ACC112 (cell line): ENCODE measurements around the gene ASB2.
A peak's percentile ranks its signal among the peaks of the same experiment; 100 is the strongest.

Experiments used
- H2AFZ ChIP-seq: fragments of 200-600 bp; sonication (generic); one replicate; pipeline ENCODE4 v1.6.0; 2017; ENCODE audit warnings: antibody characterized with exemption, low read length; ENCODE audit not compliant: unreplicated experiment
- H3K27ac ChIP-seq: fragments of 200-600 bp; sonication (generic); 2 replicates; pipeline ENCODE4 v1.5.1; 2014; ENCODE audit warnings: low read depth, mild to moderate bottlenecking, antibody characterized with exemption, low read length, moderate library complexity
- H3K27me3 ChIP-seq: fragments of 200-600 bp; sonication (generic); 2 replicates; pipeline ENCODE4 v1.6.1; 2014; ENCODE audit warnings: mild to moderate bottlenecking, antibody characterized with exemption, low read length, moderate library complexity, mixed read lengths; ENCODE audit not compliant: insufficient read depth
- H3K36me3 ChIP-seq: fragments of 200-600 bp; sonication (generic); 2 replicates; pipeline ENCODE4 v1.6.1; 2016; ENCODE audit warnings: mild to moderate bottlenecking, antibody characterized with exemption, low read length, moderate library complexity, mixed read lengths; ENCODE audit not compliant: insufficient read depth
- H3K4me1 ChIP-seq: fragments of 200-600 bp; sonication (generic); one replicate; pipeline ENCODE4 v1.6.1; 2016; ENCODE audit warnings: low read length, mixed read lengths; ENCODE audit not compliant: insufficient read depth, unreplicated experiment, control insufficient read depth
- H3K4me3 ChIP-seq: fragments of 200-600 bp; sonication (generic); 2 replicates; pipeline ENCODE4 v1.5.1; 2014; ENCODE audit warnings: mild to moderate bottlenecking, low read depth, low read length
- H3K79me2 ChIP-seq: fragments of 200-600 bp; sonication (generic); one replicate; pipeline ENCODE4 v1.6.0; 2016; ENCODE audit warnings: low read length; ENCODE audit not compliant: control insufficient read depth, unreplicated experiment, insufficient read depth

The ASB2 gene

DNA sequence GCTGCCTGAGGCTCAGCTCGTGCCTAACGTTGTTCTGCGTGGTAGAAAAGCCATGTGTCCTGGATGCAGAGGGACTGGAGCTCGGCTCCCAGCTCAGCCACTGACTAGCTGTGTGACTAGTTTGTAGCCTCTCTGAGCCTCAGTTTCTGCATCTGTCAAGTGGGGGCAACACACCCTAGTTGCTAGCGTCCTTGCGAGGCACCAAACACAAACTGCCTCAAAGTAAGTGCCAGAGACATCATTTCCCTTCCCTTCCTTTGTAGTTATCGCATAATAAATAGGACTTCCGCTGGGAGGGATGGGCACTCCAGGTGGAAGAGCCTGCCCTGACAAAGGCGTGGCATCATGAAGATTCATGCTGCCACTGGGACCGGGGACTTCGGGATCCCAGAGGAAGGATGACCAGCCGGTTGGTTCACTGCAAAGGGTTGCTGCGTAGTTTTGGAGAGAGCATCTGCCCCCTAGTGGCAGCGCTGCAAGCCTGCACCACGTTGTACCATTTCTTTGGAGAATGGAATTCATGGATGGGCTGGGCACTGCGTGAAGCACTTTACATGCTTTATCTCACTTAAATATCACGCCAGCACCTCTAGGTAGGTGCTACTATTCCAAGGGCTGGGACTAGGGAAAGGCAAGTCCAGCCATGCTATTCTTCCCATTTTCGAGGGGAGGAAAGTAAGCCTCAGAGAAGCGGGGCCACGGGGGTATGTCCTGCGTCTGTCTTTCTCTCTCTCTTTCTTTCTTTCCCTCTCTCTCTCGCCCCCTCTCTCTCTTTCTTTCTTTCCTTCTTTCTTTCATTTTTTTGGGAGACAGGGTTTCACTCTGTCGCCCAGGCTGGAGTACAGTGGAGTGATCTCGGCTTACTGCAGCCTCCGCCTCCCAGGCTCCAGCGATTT lies 25.4 kb upstream of the ASB2 start:
- Histone ChIP-seq H3K27me3 (peaks cover 5% of the 10 kb centered on the region; the same call in 1 of the 2 replicates), H2AFZ (no peak overlapping the region), H3K27ac (no peak overlapping the region), H3K36me3 (no peaks in the 10 kb centered on the region), H3K79me2 (no peaks in the 10 kb centered on the region), H3K4me3 (no peak overlapping the region), H3K4me1 (peaks cover 7% of the 10 kb centered on the region)

DNA sequence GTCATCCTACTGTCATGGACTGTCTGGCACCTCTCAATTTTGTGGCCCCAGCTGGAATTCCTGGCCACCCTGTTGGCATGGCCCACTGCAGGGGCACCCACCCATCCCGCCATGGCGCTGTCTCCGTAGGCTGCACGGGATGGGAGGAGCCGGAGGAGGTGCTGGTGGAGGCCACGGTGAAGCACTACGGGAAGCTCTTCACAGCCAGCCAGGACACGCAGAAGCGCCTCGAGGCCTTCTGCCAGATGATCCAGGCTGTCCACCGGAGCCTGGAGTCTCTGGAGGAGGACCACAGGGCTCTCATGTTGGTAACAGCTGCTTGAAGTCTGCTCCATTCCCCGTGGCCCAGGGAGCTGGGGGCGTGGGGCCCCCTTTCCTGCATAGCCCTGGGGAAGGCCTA lies 24.6 kb upstream of the ASB2 start:
- H3K27me3 ChIP-seq = peaks cover 5% of the 10 kb centered on the region; the same call in 1 of the 2 replicates
- peaks cover 7% of the 10 kb centered on the region for H3K4me1 ChIP-seq
- H2AFZ ChIP-seq = no peak overlapping the region
- H3K4me3 ChIP-seq = no peak overlapping the region
- H3K36me3 ChIP-seq = no peaks in the 10 kb centered on the region
- no peaks in the 10 kb centered on the region for H3K79me2 ChIP-seq
- no peak overlapping the region for H3K27ac ChIP-seq

DNA sequence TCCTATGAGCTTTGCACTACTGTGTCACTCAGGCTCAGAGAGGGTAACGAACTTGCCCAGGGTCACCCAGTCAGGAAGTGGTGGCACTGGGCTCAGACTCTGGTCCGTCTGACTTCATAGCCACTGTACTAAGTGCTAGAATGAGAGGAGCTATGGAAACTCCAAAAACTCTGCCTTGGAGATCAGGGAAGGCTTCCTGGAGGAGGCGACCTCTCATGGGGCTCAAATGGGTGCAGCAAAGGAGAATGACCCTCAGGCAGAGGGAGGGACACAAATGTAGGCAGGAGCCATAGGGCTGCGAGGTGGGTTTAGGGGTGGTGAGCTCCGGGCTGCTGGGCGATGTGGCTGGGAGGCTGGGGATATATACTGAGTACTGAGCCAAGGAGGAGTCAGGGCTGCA lies 23.9 kb upstream of the ASB2 start:
- Histone ChIP-seq H3K79me2 (no peaks in the 10 kb centered on the region), H2AFZ (no peak overlapping the region), H3K4me3 (no peak overlapping the region), H3K27me3 (peaks cover 5% of the 10 kb centered on the region; the same call in 1 of the 2 replicates), H3K36me3 (no peaks in the 10 kb centered on the region), H3K27ac (no peak overlapping the region), H3K4me1 (peaks cover 8% of the 10 kb centered on the region)

DNA sequence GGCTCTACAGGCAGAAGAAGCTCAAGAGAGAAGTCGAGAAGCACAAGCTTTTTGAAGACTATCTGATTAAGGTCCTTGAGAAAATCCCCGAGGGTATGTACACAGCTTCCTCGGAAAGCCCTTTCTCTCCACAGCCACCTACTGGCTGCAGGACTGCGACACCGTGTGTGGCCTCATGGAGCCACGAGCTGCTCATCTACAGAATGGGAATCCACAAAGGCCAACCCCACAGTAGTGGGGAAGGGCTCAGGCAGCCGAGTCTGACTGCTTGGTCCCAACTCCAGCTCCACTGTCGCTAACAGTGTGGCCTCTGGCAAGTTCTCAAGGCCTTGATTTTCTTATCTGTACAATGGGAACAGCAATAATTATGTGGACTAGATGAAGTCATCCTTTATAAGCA lies 23.2 kb upstream of the ASB2 start:
- Histone ChIP-seq H3K36me3 (no peaks in the 10 kb centered on the region), H3K4me1 (peaks cover 15% of the 10 kb centered on the region), H2AFZ (no peak overlapping the region), H3K4me3 (no peak overlapping the region), H3K27ac (no peak overlapping the region), H3K27me3 (peaks cover 5% of the 10 kb centered on the region; the same call in 1 of the 2 replicates), H3K79me2 (no peaks in the 10 kb centered on the region)

DNA sequence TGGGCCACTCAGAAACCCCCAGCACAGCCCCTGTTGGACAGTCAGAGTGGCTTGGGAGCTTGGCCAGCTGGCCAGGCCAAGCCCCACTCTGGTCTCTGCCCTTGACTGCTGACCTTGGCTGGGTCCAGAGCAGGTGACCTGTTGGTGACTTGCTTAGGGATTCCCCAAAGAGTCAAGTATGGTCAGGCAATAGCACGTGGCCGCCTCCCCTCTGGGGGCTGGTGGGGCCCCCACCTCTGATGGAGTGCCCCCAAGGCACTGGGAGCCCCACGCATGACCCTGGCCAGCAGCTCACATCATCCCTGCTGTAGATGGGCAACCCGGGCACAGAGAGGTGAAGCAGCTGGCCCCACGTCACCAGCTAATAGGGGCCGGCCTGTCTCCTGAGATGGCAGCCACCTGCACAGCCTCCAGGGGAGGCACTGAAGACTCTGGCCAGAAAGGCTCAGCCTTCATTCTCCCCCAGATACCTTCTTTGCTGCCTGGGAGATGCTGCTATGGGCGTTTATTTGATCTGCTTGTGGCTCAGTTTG lies 22.6 kb upstream of the ASB2 start:
- H3K27ac ChIP-seq = no peak overlapping the region
- H3K27me3 ChIP-seq = peaks cover 5% of the 10 kb centered on the region; the same call in 1 of the 2 replicates
- H2AFZ ChIP-seq = no peak overlapping the region
- no peaks in the 10 kb centered on the region for H3K79me2 ChIP-seq
- no peaks in the 10 kb centered on the region for H3K36me3 ChIP-seq
- H3K4me1 ChIP-seq = peaks cover 19% of the 10 kb centered on the region
- no peak overlapping the region for H3K4me3 ChIP-seq

DNA sequence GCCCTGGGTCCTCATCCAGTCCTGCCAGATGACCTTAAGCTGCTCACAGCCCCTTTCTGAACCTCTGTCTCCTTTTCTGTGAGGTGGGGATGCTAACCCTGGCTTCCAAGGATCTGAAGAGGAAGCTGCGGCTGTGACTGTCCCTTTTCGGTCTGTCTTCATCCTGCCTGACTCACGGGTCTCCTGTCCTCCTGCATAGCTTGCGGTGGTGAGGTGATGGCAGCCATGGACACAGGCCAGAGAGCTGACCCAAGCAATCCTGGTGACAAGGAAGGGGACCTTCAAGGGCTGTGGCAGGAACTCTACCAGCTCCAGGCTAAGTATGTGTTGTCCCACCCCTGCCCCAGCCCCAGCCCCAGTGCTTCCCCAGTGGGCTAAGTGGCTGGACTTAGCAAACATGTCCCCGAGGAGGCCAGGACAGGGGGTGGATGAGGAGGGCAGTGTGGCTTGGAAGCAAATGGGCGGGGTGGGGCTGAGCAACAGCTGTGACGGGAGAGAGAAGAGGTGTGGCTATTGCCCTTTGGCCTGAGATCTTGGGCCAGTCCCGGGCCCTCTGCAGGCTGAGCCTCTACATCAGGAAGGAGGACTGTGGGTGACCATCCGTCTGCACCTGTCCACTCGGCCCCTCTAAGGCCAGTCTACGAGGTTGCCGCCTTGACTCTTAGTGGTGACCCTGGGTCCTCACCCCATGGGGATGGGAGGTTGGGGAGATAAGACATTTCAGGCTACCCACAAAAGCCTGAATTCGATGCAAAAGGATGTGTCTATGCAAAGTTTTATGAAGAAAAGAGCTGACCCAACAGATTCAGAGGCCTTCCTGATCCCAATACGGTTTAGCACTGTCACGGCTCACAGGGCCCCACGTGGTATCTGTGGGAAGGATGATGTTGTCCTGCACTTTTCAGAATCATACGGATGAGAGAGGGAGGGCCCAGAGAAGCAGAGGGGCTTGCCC lies 21.8 kb upstream of the ASB2 start:
- H3K27ac ChIP-seq = no peak overlapping the region
- peaks cover 5% of the 10 kb centered on the region; the same call in 1 of the 2 replicates for H3K27me3 ChIP-seq
- peaks cover 19% of the 10 kb centered on the region for H3K4me1 ChIP-seq
- no peaks in the 10 kb centered on the region for H3K79me2 ChIP-seq
- H2AFZ ChIP-seq = no peak overlapping the region
- no peaks in the 10 kb centered on the region for H3K36me3 ChIP-seq
- no peak overlapping the region for H3K4me3 ChIP-seq

DNA sequence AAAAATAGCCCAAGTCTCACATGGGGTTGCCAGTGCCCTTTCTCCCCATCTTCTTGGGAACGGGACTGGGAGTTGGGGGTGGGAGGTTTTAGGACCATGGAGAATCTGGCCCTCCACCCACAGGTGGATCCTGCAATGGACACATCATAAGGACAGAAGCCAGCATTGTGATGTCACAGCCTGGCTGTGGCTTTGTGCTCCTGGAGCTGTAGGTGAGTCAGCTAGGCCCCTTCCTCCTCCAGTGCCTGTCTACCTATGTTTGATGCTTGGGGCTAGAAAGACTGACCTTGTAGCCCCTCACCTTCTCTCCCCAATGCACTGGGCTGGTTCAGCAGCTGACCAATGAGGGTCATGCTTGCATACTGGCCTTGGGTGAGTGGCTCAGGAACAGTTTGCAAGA lies 20.7 kb upstream of the ASB2 start, which contains the start of gene CCDC197:
CCDC197 (plus strand) TSS at position 220 of the 400 bp plus-strand sequence. CDS start 831 bp downstream, outside the sequence.
- H3K79me2 ChIP-seq = no peaks in the 10 kb centered on the region
- H2AFZ ChIP-seq = no peak within 1 kb of the TSS
- H3K27ac ChIP-seq = no peak within 1 kb of the TSS
- H3K36me3 ChIP-seq = no peaks in the 10 kb centered on the region
- peaks cover 5% of the 10 kb centered on the region; the same call in 1 of the 2 replicates for H3K27me3 ChIP-seq
- no peak within 1 kb of the TSS for H3K4me3 ChIP-seq
- H3K4me1 ChIP-seq = peaks cover 19% of the 10 kb centered on the region

DNA sequence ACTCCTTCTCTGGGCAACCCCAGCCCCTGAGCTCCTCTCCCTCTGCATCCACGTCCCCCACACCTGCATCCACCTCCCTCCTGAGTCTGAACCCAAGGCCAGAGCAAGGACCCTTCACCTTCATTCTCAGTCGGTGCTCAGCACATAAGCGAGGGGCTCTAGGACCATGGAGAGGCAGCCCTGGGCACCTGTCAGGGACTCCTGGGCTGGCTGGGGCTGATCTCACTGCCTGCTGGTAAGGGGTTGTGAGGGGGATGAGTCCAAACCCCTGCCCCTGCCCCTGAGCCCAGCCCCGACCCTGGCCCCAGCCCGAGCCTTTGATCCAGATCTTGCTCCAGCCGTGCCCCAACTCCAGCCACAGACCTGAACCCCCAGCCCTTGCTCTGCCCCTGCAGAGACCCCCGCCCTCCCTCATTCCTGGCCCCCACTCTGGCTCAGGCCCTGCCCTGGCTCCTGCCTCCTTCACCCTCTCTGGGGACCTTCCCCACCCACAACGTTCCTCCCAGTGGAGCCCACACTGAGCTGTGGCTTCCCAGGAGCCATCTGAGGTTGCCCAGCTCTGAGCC lies 19.8 kb upstream of the ASB2 start:
- H2AFZ ChIP-seq = no peak overlapping the region
- H3K4me3 ChIP-seq = no peak overlapping the region
- peaks cover 19% of the 10 kb centered on the region for H3K4me1 ChIP-seq
- H3K27me3 ChIP-seq = peaks cover 1% of the 10 kb centered on the region; the same call in 1 of the 2 replicates
- no peak overlapping the region for H3K27ac ChIP-seq
- no peaks in the 10 kb centered on the region for H3K36me3 ChIP-seq
- H3K79me2 ChIP-seq = no peaks in the 10 kb centered on the region

DNA sequence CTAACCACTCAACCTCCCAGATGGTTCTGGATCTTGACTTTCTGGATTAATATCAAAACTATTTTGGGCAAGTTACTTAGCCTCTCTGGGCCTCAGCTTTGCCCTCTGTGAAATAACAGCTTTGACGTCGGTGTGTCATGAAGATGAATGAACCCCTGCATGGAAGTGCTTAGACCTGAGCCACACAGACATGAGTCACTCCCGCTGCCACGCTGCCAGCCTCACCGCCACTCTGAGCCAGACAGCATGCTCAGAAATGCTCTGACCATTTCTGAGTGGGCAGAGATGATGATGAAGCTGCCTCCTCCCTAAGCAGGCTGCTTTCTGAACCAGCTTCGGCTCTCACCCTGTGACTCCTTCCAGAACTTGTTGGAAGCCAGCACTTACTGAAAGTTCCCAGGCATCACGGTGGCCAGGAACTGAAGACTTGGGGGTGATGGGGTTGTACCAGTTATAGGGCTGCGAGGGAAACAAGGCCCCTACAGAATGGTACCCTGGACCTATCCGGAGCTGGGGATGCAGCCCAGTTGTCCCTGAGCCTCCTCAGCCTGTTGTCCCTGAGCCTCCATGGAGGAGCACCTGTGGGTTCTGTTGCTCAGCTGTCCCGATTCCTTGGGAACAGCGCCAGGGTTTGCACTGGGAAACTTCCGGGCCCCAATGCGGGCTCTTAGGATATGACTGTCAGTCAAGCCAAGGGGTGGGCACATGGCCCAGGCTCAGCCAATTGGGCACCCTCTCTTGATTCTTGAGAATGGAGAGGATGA lies 18.7 kb upstream of the ASB2 start:
- Histone ChIP-seq H2AFZ (peak overlapping the region; percentile 39), H3K36me3 (no peaks in the 10 kb centered on the region), H3K79me2 (no peaks in the 10 kb centered on the region), H3K27me3 (no peaks in the 10 kb centered on the region), H3K4me3 (no peak overlapping the region), H3K27ac (peak overlapping the region; percentile 63; the same call in 1 of the 2 replicates), H3K4me1 (peaks cover 19% of the 10 kb centered on the region)
